Trophoblast cell (in vitro differentiated cells and primary cell): ENCODE measurements around the gene TMEM181.

Source experiments
- DNase-seq, 2 donors: peaks; one replicate each; pipeline ENCODE4 v3.0.0-alpha.2; 2016
- H2AFZ ChIP-seq: 2 replicates; pipeline ENCODE4 v1.6.1; 2013; ENCODE audit warnings: low read length, moderate library complexity, mild to moderate bottlenecking; ENCODE audit not compliant: insufficient read depth, poor library complexity
- H2AK5ac ChIP-seq: 2 replicates; pipeline ENCODE4 v1.6.1; 2013; ENCODE audit warnings: mild to moderate bottlenecking, low read length
- H2BK120ac ChIP-seq: 2 replicates; pipeline ENCODE4 v1.6.1; 2013; ENCODE audit warnings: low read length, mild to moderate bottlenecking, moderate library complexity; ENCODE audit not compliant: insufficient read depth, poor library complexity
- H2BK12ac ChIP-seq: 2 replicates; pipeline ENCODE4 v1.6.1; 2013; ENCODE audit warnings: mild to moderate bottlenecking, low read length, moderate library complexity
- H2BK5ac ChIP-seq: 2 replicates; pipeline ENCODE4 v1.6.1; 2013; ENCODE audit warnings: low read length, low read depth, moderate library complexity, mild to moderate bottlenecking; ENCODE audit not compliant: poor library complexity
- H3K14ac ChIP-seq: 2 replicates; pipeline ENCODE4 v1.6.1; 2013; ENCODE audit warnings: mild to moderate bottlenecking, low read length
- H3K18ac ChIP-seq: 2 replicates; pipeline ENCODE4 v1.6.1; 2013; ENCODE audit warnings: mild to moderate bottlenecking, low read length
- H3K23ac ChIP-seq: 2 replicates; pipeline ENCODE4 v1.6.1; 2013; ENCODE audit warnings: low read length
- H3K27ac ChIP-seq: 2 replicates; pipeline ENCODE4 v1.5.1; 2013; ENCODE audit warnings: low read depth, mild to moderate bottlenecking, inconsistent platforms, low read length, moderate library complexity
- H3K27me3 ChIP-seq: 2 replicates; pipeline ENCODE4 v1.6.1; 2013; ENCODE audit warnings: inconsistent platforms, mild to moderate bottlenecking, low read length, moderate library complexity; ENCODE audit not compliant: insufficient read depth
- H3K36me3 ChIP-seq, 2 experiments: 1 replicate in 1 of 2; 2 replicates in 1 of 2; pipeline ENCODE4 v1.6.1; 2013; ENCODE audit warnings: low read length in 2 of 2, mild to moderate bottlenecking in 2 of 2, moderate library complexity in 1 of 2; ENCODE audit not compliant: insufficient read depth in 2 of 2, control insufficient read depth in 1 of 2
- H3K4ac ChIP-seq: 2 replicates; pipeline ENCODE4 v1.6.1; 2013; ENCODE audit warnings: low read depth, mild to moderate bottlenecking, low read length, moderate library complexity
- H3K4me1 ChIP-seq, 2 experiments: 1 replicate in 1 of 2; 2 replicates in 1 of 2; pipeline ENCODE4 v1.6.1; 2013; ENCODE audit warnings: low read length in 2 of 2, mild to moderate bottlenecking in 2 of 2, moderate library complexity in 1 of 2; ENCODE audit not compliant: insufficient read depth in 2 of 2, control insufficient read depth in 1 of 2
- H3K4me2 ChIP-seq: 2 replicates; pipeline ENCODE4 v1.6.1; 2013; ENCODE audit warnings: inconsistent platforms, mild to moderate bottlenecking, low read length, moderate library complexity
- H3K4me3 ChIP-seq: 2 replicates; pipeline ENCODE4 v1.5.1; 2013; ENCODE audit warnings: mild to moderate bottlenecking, low read depth, low read length, inconsistent platforms
- H3K79me1 ChIP-seq: one replicate; pipeline ENCODE4 v1.6.1; 2013; ENCODE audit warnings: low read length
- H3K79me2 ChIP-seq: 2 replicates; pipeline ENCODE4 v1.6.1; 2013; ENCODE audit warnings: low read length, mild to moderate bottlenecking; ENCODE audit not compliant: control insufficient read depth, insufficient read depth, poor library complexity
- H3K9ac ChIP-seq: 2 replicates; pipeline ENCODE4 v1.6.1; 2013; ENCODE audit warnings: mild to moderate bottlenecking, low read length
- H3K9me3 ChIP-seq: 2 replicates; pipeline ENCODE4 v1.6.1; 2013; ENCODE audit warnings: low read depth, mild to moderate bottlenecking, control low read depth, inconsistent platforms, low read length; ENCODE audit not compliant: insufficient read depth
- H4K12ac ChIP-seq: 2 replicates; pipeline ENCODE4 v1.6.1; 2013; ENCODE audit warnings: low read depth, mild to moderate bottlenecking, low read length, moderate library complexity
- H4K8ac ChIP-seq: 2 replicates; pipeline ENCODE4 v1.6.1; 2013; ENCODE audit warnings: low read depth, mild to moderate bottlenecking, low read length, moderate library complexity
- H4K91ac ChIP-seq: one replicate; pipeline ENCODE4 v1.6.1; 2013; ENCODE audit warnings: low read depth, mild to moderate bottlenecking, low read length, moderate library complexity
- WGBS: extraction: QIAGEN DNeasy Blood & Tissue Kit; methylation state at CpG from one replicate; pipeline ENCODE4 v1.1.7; 2013; ENCODE audit warnings: missing lambda C conversion rate; ENCODE audit not compliant: insufficient read length, insufficient coverage; ENCODE audit errors: extremely low coverage; 5-methylcytosine and 5-hydroxymethylcytosine counted together

TMEM181 gene

DNA sequence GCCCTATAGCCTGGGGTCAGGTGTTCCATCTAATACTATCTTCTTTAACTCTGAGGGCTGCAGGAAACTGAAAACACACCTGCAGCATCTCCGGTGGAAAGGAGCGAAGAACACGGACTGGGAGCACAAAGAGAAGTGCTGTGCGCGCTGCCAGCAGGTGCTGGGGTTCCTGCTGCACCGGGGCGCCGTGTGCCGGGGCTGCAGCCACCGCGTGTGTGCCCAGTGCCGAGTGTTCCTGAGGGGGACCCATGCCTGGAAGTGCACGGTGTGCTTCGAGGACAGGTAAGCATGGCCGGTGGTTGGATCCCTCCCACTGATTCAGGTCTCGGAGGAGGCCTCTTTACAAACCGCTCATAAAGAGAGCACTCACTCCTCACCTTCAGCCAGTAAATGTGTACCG lies 105.4 kb downstream of the TMEM181 start:
- Histone ChIP-seq H4K91ac (no peak overlapping the region), H3K9ac (no peak overlapping the region), H4K12ac (no peak overlapping the region), H3K79me2 (no peaks in the 10 kb centered on the region), H3K36me3 (no peaks in the 10 kb centered on the region), H3K9me3 (no peaks in the 10 kb centered on the region), H3K4ac (no peak overlapping the region), H2AK5ac (no peak overlapping the region), H2BK12ac (no peak overlapping the region), H3K18ac (no peak overlapping the region), H3K4me2 (no peak overlapping the region), H4K8ac (no peak overlapping the region), H3K27ac (no peak overlapping the region), H3K27me3 (no peaks in the 10 kb centered on the region), H2BK120ac (no peak overlapping the region), H3K4me1 (peaks cover 10 to 14% of the 10 kb centered on the region in 2 experiments), H3K4me3 (no peak overlapping the region), H3K79me1 (peaks cover 2% of the 10 kb centered on the region), H2BK5ac (no peak overlapping the region), H3K14ac (no peak overlapping the region), H3K23ac (no peak overlapping the region), H2AFZ (no peak overlapping the region)
- no CpG with 5 or more reads among the region's 18 CpGs for WGBS
- DNase-seq: no peak

DNA sequence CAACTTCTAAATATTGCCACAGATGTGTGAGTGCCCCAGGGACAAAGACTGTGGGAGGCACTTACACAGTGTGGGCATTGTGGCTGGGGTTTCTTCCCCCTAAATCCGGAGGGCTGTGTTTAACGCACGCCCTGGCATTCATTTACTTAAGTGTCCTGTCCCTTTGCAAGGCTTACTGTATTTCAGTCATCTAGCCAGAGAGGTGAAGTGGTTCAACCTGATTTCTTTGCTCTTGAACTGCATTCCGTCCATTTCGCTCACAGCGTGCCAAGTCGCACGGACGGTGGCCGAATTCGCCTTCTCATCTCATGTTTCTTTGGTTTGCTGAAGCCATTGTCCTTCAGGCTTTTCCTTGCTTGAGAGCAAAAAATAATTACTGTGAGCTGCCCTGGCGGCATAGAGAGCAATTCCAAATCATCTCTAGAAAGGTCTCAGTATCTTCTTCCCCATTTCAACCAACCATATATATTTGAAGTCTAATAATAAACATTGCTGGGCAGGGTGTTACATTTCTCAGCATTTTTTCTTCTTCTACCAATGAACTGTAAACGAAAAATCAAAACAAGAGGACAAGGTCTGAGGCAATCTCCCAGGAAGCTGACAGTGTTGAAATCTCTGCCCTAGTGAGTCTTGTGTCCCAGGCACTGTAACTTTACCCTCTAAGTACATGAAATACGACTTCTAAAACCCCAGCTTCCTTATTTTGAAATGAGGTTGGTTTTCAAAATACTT lies 106.9 kb downstream of the TMEM181 start:
- Histone ChIP-seq H3K79me1 (peaks cover 2% of the 10 kb centered on the region), H3K4me3 (no peak overlapping the region), H2BK120ac (no peak overlapping the region), H2AFZ (no peak overlapping the region), H3K27me3 (no peaks in the 10 kb centered on the region), H4K91ac (peak overlapping the region; percentile 1), H3K18ac (no peak overlapping the region), H2BK5ac (no peak overlapping the region), H4K8ac (no peak overlapping the region), H3K9ac (no peak overlapping the region), H3K4me1 (peaks cover 10 to 14% of the 10 kb centered on the region in 2 experiments), H3K79me2 (no peaks in the 10 kb centered on the region), H3K23ac (no peak overlapping the region), H2BK12ac (no peak overlapping the region), H4K12ac (no peak overlapping the region), H3K36me3 (no peaks in the 10 kb centered on the region), H3K14ac (no peak overlapping the region), H3K4me2 (peak overlapping the region; percentile 11), H3K27ac (no peak overlapping the region), H2AK5ac (no peak overlapping the region), H3K4ac (no peak overlapping the region), H3K9me3 (no peaks in the 10 kb centered on the region)
- peak; percentile 89 to 95 for DNase-seq
- WGBS: no CpG with 5 or more reads among the region's 14 CpGs

DNA sequence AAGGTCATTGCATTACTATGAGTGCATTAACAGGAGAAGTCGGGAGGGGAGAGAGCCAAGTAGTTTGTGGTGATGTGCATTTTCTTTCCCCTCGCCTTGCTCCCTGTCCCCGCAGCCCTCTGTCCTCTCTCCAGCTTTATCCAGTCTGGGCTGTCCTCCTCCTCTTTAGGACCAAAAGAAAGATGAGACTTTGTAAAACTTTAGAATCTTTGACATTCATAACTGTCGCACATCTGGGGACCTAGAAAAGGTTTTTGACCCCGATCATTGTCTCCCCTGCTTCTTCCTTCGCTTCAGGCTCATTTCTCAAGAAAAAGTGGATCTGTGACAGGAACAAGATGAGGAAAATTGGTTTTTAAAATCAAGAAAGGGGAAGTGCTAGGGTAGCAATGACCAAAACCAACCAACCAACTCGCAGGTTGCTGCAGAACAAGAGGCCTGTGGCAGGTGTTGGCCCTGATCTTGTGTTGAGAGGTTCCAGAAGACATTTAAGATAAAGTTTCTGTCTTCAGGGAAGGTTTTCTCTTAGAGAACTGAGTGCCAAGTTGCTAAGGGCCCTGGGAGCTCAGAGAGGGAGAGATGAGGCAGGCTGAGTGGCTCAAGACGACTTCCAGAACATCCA lies 107.6 kb downstream of the TMEM181 start:
- no peak overlapping the region for H3K14ac ChIP-seq
- no peak for DNase-seq
- H3K9me3 ChIP-seq: no peaks in the 10 kb centered on the region
- peak overlapping the region; percentile 35 for H4K91ac ChIP-seq
- peaks cover 2% of the 10 kb centered on the region for H3K79me1 ChIP-seq
- no peak overlapping the region for H3K4me3 ChIP-seq
- no CpG with 5 or more reads among the region's 8 CpGs for WGBS
- no peaks in the 10 kb centered on the region for H3K27me3 ChIP-seq
- H4K12ac ChIP-seq: no peak overlapping the region
- H2AFZ ChIP-seq: no peak overlapping the region
- H2BK120ac ChIP-seq: no peak overlapping the region
- no peak overlapping the region for H2AK5ac ChIP-seq
- H3K18ac ChIP-seq: no peak overlapping the region
- peaks cover 10 to 14% of the 10 kb centered on the region in 2 experiments for H3K4me1 ChIP-seq
- H2BK12ac ChIP-seq: no peak overlapping the region
- no peaks in the 10 kb centered on the region for H3K79me2 ChIP-seq
- no peak overlapping the region for H2BK5ac ChIP-seq
- no peak overlapping the region for H3K9ac ChIP-seq
- H3K36me3 ChIP-seq: no peaks in the 10 kb centered on the region
- H3K4ac ChIP-seq: no peak overlapping the region
- H3K4me2 ChIP-seq: no peak overlapping the region
- H3K27ac ChIP-seq: no peak overlapping the region
- no peak overlapping the region for H4K8ac ChIP-seq
- H3K23ac ChIP-seq: no peak overlapping the region

DNA sequence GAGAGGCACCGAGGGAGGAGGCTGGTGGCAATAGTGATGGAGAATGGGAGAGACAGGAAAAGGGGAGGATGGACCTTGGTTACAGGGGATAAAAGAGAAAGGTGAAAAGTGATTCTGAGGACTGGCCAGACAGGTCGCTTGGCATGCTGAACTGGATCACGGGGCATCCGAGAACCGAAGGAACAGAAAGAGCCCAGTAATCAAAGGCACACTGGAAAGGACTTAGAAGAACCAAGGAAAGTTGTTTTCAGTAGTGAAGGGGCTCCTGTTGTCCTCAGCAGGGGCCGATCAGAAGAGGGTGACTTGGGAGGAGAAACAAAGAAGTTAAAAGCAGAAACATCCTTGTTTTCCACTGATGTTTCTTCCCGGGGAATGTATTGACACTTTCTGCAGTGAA lies 108.8 kb downstream of the TMEM181 start:
- no CpG with 5 or more reads among the region's 7 CpGs for WGBS
- Histone ChIP-seq H3K36me3 (no peaks in the 10 kb centered on the region), H3K23ac (no peak overlapping the region)

More for the DNA sequence above, 108.8 kb downstream of the TMEM181 start:
- H3K27ac ChIP-seq: no peak overlapping the region
- H4K8ac ChIP-seq: no peak overlapping the region
- no peak overlapping the region for H2BK12ac ChIP-seq
- H4K91ac ChIP-seq: no peak overlapping the region
- no peak overlapping the region for H3K9ac ChIP-seq
- no peak overlapping the region for H3K4ac ChIP-seq
- H4K12ac ChIP-seq: no peak overlapping the region
- H2AK5ac ChIP-seq: no peak overlapping the region
- H3K18ac ChIP-seq: no peak overlapping the region
- H3K4me1 ChIP-seq: peaks cover 6 to 9% of the 10 kb centered on the region in 2 experiments
- no peak overlapping the region for H3K4me2 ChIP-seq
- DNase-seq: no peak
- H3K9me3 ChIP-seq: no peaks in the 10 kb centered on the region
- H3K79me2 ChIP-seq: no peaks in the 10 kb centered on the region
- peaks cover 2% of the 10 kb centered on the region for H3K79me1 ChIP-seq
- H3K14ac ChIP-seq: no peak overlapping the region
- no peak overlapping the region for H3K4me3 ChIP-seq
- H2BK120ac ChIP-seq: no peak overlapping the region
- no peak overlapping the region for H2AFZ ChIP-seq
- no peaks in the 10 kb centered on the region for H3K27me3 ChIP-seq
- H2BK5ac ChIP-seq: no peak overlapping the region
